DND-41 (cell line): ENCODE measurements around the gene CYP2A7.

Source experiments
- CTCF ChIP-seq: IDR thresholded peaks from 2 replicates; pipeline ENCODE4 v1.5.1; 2012; ENCODE audit warnings: borderline replicate concordance, low read length, moderate library complexity, mild to moderate bottlenecking; ENCODE audit not compliant: poor library complexity, severe bottlenecking; ENCODE audit errors: extremely low read depth
- EZH2 ChIP-seq: IDR thresholded peaks from 3 replicates; pipeline ENCODE4 v1.6.1; 2012; ENCODE audit warnings: borderline replicate concordance, low read depth, mild to moderate bottlenecking, moderate library complexity, low read length, inconsistent platforms; ENCODE audit not compliant: severe bottlenecking

DNA sequence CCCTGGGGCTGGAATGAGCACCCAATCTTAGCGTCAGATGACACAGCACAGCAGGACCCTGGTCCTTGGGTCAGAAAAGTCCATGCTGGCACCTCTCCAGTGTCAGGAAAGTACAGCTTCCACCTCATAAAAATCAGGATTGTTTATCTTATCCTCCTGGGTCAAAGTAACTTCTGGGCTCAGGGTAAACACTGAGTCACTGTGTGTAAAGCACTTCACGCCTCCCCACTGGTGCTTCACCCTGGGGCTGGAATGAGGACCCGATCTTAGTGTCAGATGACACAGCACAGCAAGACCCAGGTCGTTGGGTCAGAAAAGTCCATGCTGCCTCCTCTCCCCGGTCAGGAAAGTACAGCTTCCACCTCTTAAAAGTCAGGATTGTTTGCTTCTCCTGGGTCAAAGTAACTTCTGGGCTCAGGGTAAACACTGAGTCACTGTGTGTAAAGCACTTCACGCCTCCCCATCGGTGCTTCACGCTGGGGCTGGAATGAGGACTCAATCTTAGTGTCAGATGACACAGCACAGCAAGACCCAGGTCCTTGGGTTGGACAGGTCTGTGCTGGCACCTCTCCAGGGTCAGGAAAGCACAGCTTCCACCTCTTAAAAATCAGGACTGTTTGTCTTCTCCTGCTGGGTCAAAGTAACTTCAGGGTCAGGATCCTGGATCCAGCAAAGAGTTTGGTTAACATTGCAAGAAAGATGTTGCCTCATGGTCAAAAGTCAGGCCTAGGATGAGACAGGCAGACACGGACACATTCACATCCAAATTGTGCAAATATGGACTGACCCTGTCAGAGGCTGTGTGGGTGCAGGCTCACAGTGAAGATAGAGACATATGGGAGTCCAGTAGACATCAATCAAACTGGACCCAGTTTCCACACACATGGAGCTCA lies 39.2 kb upstream of the CYP2A7 start:
- TF ChIP-seq EZH2 (no peak), CTCF (no peak)
